H1 (cell line): Measurements from ENCODE around the gene DEAF1. TPM values are rescaled to one million over a fixed set of nuclear protein-coding genes. Genes with fewer than 3 reads are reported as not detected.

Experiments used
- CTCF ChIA-PET: fragments of 300-600 bp; sonication (Branson Sonifier 250); formaldehyde crosslinking; loops from one replicate; lab custom pipeline; 2021; ENCODE audit not compliant: partially characterized antibody; lab: Charles Lee
- POLR2A ChIA-PET: fragments of 300-600 bp; sonication (Branson Sonifier 250); formaldehyde crosslinking; loops from one replicate; lab custom pipeline; 2021; ENCODE audit warnings: inconsistent platforms; ENCODE audit not compliant: partially characterized antibody; lab: Charles Lee
- DNase-seq, 2 experiments: peaks; one replicate each; pipeline versions ENCODE4 v3.0.0 to v3.0.0-alpha.2; 2010 to 2022; ENCODE audit warnings: low spot score in 2 of 2, low read depth in 1 of 2, mixed read lengths in 1 of 2
- FAIRE-seq: peaks from 2 replicates; lab custom pipeline; 2011; peaks lifted over from hg19 to GRCh38; lab: Jason Lieb, UNC
- H2AFZ ChIP-seq: 2 replicates; pipeline ENCODE4 v1.8.1; 2012; ENCODE audit warnings: low read length, inconsistent platforms
- H2AK5ac ChIP-seq: 2 replicates; pipeline ENCODE4 v1.6.1; 2013; ENCODE audit warnings: low read depth, low read length
- H2BK120ac ChIP-seq: replicated peaks from 2 replicates; pipeline ENCODE3; 2013; ENCODE audit warnings: low read depth, low read length, inconsistent platforms
- H2BK12ac ChIP-seq: 2 replicates; pipeline ENCODE4 v1.6.1; 2013; ENCODE audit warnings: low read depth, low read length
- H2BK15ac ChIP-seq: 2 replicates; pipeline ENCODE4 v1.6.1; 2013; ENCODE audit warnings: low read length
- H2BK20ac ChIP-seq: 2 replicates; pipeline ENCODE4 v1.6.1; 2013; ENCODE audit warnings: low read length
- H2BK5ac ChIP-seq: 2 replicates; pipeline ENCODE4 v1.6.1; 2013; ENCODE audit warnings: low read depth, low read length
- H3K14ac ChIP-seq: 2 replicates; pipeline ENCODE4 v1.6.1; 2013; ENCODE audit warnings: inconsistent platforms; ENCODE audit not compliant: insufficient read length
- H3K18ac ChIP-seq: 2 replicates; pipeline ENCODE4 v1.6.1; 2013; ENCODE audit warnings: low read length; ENCODE audit errors: extremely low read depth
- H3K23ac ChIP-seq: 2 replicates; pipeline ENCODE4 v1.6.1; 2013; ENCODE audit warnings: inconsistent platforms; ENCODE audit not compliant: insufficient read length
- H3K23me2 ChIP-seq: 2 replicates; pipeline ENCODE4 v1.6.1; 2013; ENCODE audit warnings: low read depth, low read length
- H3K27ac ChIP-seq: 2 replicates; pipeline ENCODE4 v1.6.1; 2011; ENCODE audit warnings: low read depth, low read length, inconsistent platforms
- H3K27me3 ChIP-seq, 4 experiments: replicated peaks in 1 of 4; 1 replicate in 1 of 4; 2 replicates in 3 of 4; pipeline versions ENCODE4 v1.6.1 to v1.8.1; 2011 to 2013; ENCODE audit warnings: low read length in 3 of 4, mild to moderate bottlenecking in 3 of 4, inconsistent platforms in 2 of 4, mixed read lengths in 2 of 4, moderate library complexity in 1 of 4; ENCODE audit not compliant: control insufficient read depth in 3 of 4, insufficient read depth in 3 of 4; ENCODE audit errors: extremely low read depth in 1 of 4
- H3K36me3 ChIP-seq, 4 experiments: 2 replicates each; pipeline versions ENCODE4 v1.6.1 to v1.8.1; 2011 to 2013; ENCODE audit warnings: mild to moderate bottlenecking in 4 of 4, low read length in 3 of 4, moderate library complexity in 2 of 4, control low read depth in 1 of 4, inconsistent platforms in 1 of 4; ENCODE audit not compliant: insufficient read depth in 4 of 4, control insufficient read depth in 2 of 4
- H3K4ac ChIP-seq: replicated peaks from 2 replicates; pipeline ENCODE3; 2013; ENCODE audit warnings: low read length, low read depth, mixed read lengths, inconsistent platforms; ENCODE audit not compliant: insufficient read length
- H3K4me1 ChIP-seq, 4 experiments: replicated peaks in 1 of 4; 1 replicate in 1 of 4; 2 replicates in 3 of 4; pipeline versions ENCODE4 v1.6.1 to v1.8.1; 2011 to 2013; ENCODE audit warnings: low read length in 3 of 4, inconsistent platforms in 2 of 4, mixed read lengths in 1 of 4; ENCODE audit not compliant: insufficient read depth in 4 of 4, control insufficient read depth in 3 of 4
- H3K4me2 ChIP-seq, 2 experiments: 2 replicates each; pipeline versions ENCODE4 v1.6.1 to v1.8.1; 2011 to 2013; ENCODE audit warnings: low read depth in 2 of 2, low read length in 2 of 2, control low read depth in 1 of 2, inconsistent platforms in 1 of 2, mild to moderate bottlenecking in 1 of 2; ENCODE audit not compliant: insufficient read depth in 1 of 2
- H3K4me3 ChIP-seq, 4 experiments: fragments of 200-600, 300-600 bp in 1 of 4; sonication (generic), shearing (Covaris generic), sonication (Bioruptor Twin) in 1 of 4; 2 replicates each; pipeline versions ENCODE4 v1.5.1 to v1.8.1; 2011 to 2016; ENCODE audit warnings: low read length in 4 of 4, low read depth in 3 of 4, control low read depth in 2 of 4, inconsistent platforms in 2 of 4, mild to moderate bottlenecking in 2 of 4, mixed read lengths in 1 of 4, moderate library complexity in 1 of 4; ENCODE audit not compliant: insufficient read depth in 2 of 4; ENCODE audit errors: extremely low read depth in 1 of 4
- H3K56ac ChIP-seq: replicated peaks from 2 replicates; pipeline ENCODE3; 2013; ENCODE audit warnings: low read depth, mild to moderate bottlenecking, mixed read lengths, low read length, inconsistent platforms; ENCODE audit not compliant: insufficient read length
- H3K79me1 ChIP-seq: 2 replicates; pipeline ENCODE4 v1.6.1; 2013; ENCODE audit warnings: low read depth, low read length, control low read depth
- H3K79me2 ChIP-seq, 2 experiments: 2 replicates each; pipeline versions ENCODE4 v1.6.1 to v1.8.1; 2012 to 2013; ENCODE audit warnings: low read length in 2 of 2, mild to moderate bottlenecking in 2 of 2, inconsistent platforms in 1 of 2; ENCODE audit not compliant: insufficient read depth in 2 of 2, control insufficient read depth in 1 of 2
- H3K9ac ChIP-seq, 4 experiments: replicated peaks in 1 of 4; 1 replicate in 1 of 4; 2 replicates in 3 of 4; pipeline versions ENCODE4 v1.6.1 to v1.8.1; 2011 to 2013; ENCODE audit warnings: low read depth in 3 of 4, low read length in 3 of 4, control low read depth in 2 of 4, mild to moderate bottlenecking in 2 of 4, moderate library complexity in 2 of 4, inconsistent platforms in 1 of 4; ENCODE audit errors: extremely low read depth in 1 of 4
- H3K9me3 ChIP-seq, 2 experiments: 2 replicates each; pipeline versions ENCODE4 v1.6.1 to v1.8.1; 2012 to 2013; ENCODE audit warnings: mild to moderate bottlenecking in 2 of 2, moderate library complexity in 2 of 2, control low read depth in 1 of 2, inconsistent platforms in 1 of 2, low read depth in 1 of 2, low read length in 1 of 2, mixed read lengths in 1 of 2; ENCODE audit not compliant: insufficient read depth in 2 of 2
- H4K20me1 ChIP-seq, 2 experiments: replicated peaks in 1 of 2; 2 replicates each; pipeline versions ENCODE3 to v1.8.1; 2011 to 2013; ENCODE audit warnings: inconsistent platforms in 2 of 2, low read length in 2 of 2, mild to moderate bottlenecking in 1 of 2; ENCODE audit not compliant: insufficient read depth in 2 of 2, control insufficient read depth in 1 of 2
- H4K5ac ChIP-seq: 2 replicates; pipeline ENCODE4 v1.6.1; 2013; ENCODE audit warnings: low read length, low read depth, mixed read lengths, inconsistent platforms; ENCODE audit not compliant: insufficient read length
- H4K8ac ChIP-seq: 2 replicates; pipeline ENCODE4 v1.8.0; 2013; ENCODE audit warnings: mild to moderate bottlenecking, moderate library complexity, low read length, inconsistent platforms; ENCODE audit not compliant: insufficient read depth; ENCODE audit errors: extremely low read depth
- H4K91ac ChIP-seq: replicated peaks from 2 replicates; pipeline ENCODE3; 2013; ENCODE audit warnings: low read length, mixed read lengths, inconsistent platforms; ENCODE audit not compliant: insufficient read length
- ASH2L ChIP-seq: fragments of 200-600, 300-600 bp; sonication (generic); IDR thresholded peaks from one replicate; pipeline ENCODE4 v1.7.1; 2017; ENCODE audit warnings: low read length
- CEBPB ChIP-seq: IDR thresholded peaks from 2 replicates; pipeline ENCODE4 v1.6.1; 2012; ENCODE audit warnings: low read depth, low read length
- CTCF ChIP-seq, 3 experiments: IDR thresholded peaks; 1 replicate in 2 of 3; 2 replicates in 1 of 3; pipeline versions ENCODE4 v1.5.1 to v1.6.1; 2011; ENCODE audit warnings: low read length in 3 of 3, mild to moderate bottlenecking in 3 of 3, inconsistent platforms in 2 of 3, low read depth in 1 of 3, moderate library complexity in 1 of 3; ENCODE audit not compliant: insufficient read depth in 1 of 3; ENCODE audit errors: control extremely low read depth in 1 of 3
- JUND ChIP-seq: IDR thresholded peaks from 2 replicates; pipeline ENCODE4 v1.6.1; 2011; ENCODE audit warnings: mild to moderate bottlenecking, improper control_type of control experiment, low read length
- KDM4A ChIP-seq: IDR thresholded peaks from one replicate; pipeline ENCODE4 v1.7.1; 2012; ENCODE audit warnings: low read depth, mild to moderate bottlenecking, moderate library complexity, low read length, inconsistent platforms; ENCODE audit not compliant: severe bottlenecking
- POLR2A ChIP-seq, 2 experiments: IDR thresholded peaks; 1 replicate in 1 of 2; 2 replicates in 1 of 2; pipeline ENCODE4 v1.6.1; 2011; ENCODE audit warnings: low read depth in 2 of 2, low read length in 2 of 2, mild to moderate bottlenecking in 2 of 2; ENCODE audit errors: control extremely low read depth in 1 of 2
- RBBP5 ChIP-seq: IDR thresholded peaks from 2 replicates; pipeline ENCODE4 v1.7.1; 2012; ENCODE audit warnings: low read depth, mild to moderate bottlenecking, inconsistent platforms, low read length, moderate library complexity, borderline replicate concordance
- WGBS, 2 experiments: shearing (Covaris generic) in 1 of 2; methylation state at CpG; one replicate each; pipeline versions ENCODE4 v1.1.6 to v1.1.7; 2013 to 2015; ENCODE audit warnings: low lambda C conversion rate in 2 of 2, mixed read lengths in 2 of 2, inconsistent platforms in 1 of 2, low coverage in 1 of 2, missing lambda C conversion rate in 1 of 2; ENCODE audit not compliant: insufficient replicate concordance in 2 of 2, insufficient coverage in 1 of 2, insufficient read length in 1 of 2; ENCODE audit errors: extremely low coverage in 1 of 2, missing lambda C conversion rate in 1 of 2; 5-methylcytosine and 5-hydroxymethylcytosine counted together
- polyA plus RNA-seq, 7 experiments: library from polyadenylated mRNA; depleted of rRNA in 3 of 7; stranded (reverse) in 5 of 7; unstranded in 2 of 7; fragments of >200 nt in 5 of 7; fragments of 200-250 nt in 2 of 7; gene quantifications; 1 replicate in 5 of 7; 2 replicates in 1 of 7; 4 replicates in 1 of 7; pipeline versions ENCODE4 v1.2.1 to v1.2.3, GENCODE V29; 2011 to 2013; ENCODE audit warnings: missing spikeins in 2 of 7, mixed read lengths in 2 of 7
- total RNA-seq: library from RNA; stranded (reverse); fragmentation: NEBNext Ultra II Directional; extraction: Animal tissue kit (Norgen Biotek cat#: 25700); gene quantifications from 2 replicates; pipeline ENCODE4 v1.2.1, GENCODE V29; 2021

DEAF1 gene
- total and polyA plus RNA-seq, 2 of the 8 experiments (the other 6 are each of a cell fraction or from before 2014, with no cell fraction given): 47.3 to 58.4 TPM

GRCh38 chr11:695538-696248 lies 671 bp upstream of the DEAF1 start, which contains the start of gene TMEM80:
TSS of gene TMEM80 (plus strand) at chr11:695816. CDS start at chr11:695828, 12 bp downstream.
- Histone ChIP-seq H3K23ac (no peak within 1 kb of the TSS), H2BK12ac (peak within 1 kb of the TSS; percentile 92; the same call in 1 of the 2 replicates), H3K4me2 (peak within 1 kb of the TSS; percentile 33 to 65), H3K79me1 (peaks cover 7% of the 10 kb centered on the region; the same call in 1 of the 2 replicates), H3K4me3 (peak within 1 kb of the TSS; percentile 62 to 92 (median 77)), H2AK5ac (peak within 1 kb of the TSS; percentile 34; the same call in 1 of the 2 replicates), H4K91ac (peak within 1 kb of the TSS; percentile 99), H3K36me3 (peaks cover 0 to 3% (median 0%) of the 10 kb centered on the region in 4 experiments; a peak in 1 of 8 replicates), H3K4ac (peak within 1 kb of the TSS; percentile 98), H3K27me3 (no peaks in the 10 kb centered on the region), H2BK20ac (no peak within 1 kb of the TSS), H3K9me3 (peaks cover 0 to 2% of the 10 kb centered on the region in 2 experiments; a peak in 1 of 4 replicates), H2BK120ac (peak within 1 kb of the TSS; percentile 18), H3K56ac (peak within 1 kb of the TSS; percentile 98), H2BK15ac (no peak within 1 kb of the TSS; the same call in 1 of the 2 replicates), H3K27ac (peak within 1 kb of the TSS; percentile 97), H3K14ac (no peak within 1 kb of the TSS), H2BK5ac (peak within 1 kb of the TSS; percentile 99), H3K18ac (peak within 1 kb of the TSS; percentile 100), H4K5ac (peak within 1 kb of the TSS; percentile 99), H3K23me2 (peaks cover 7% of the 10 kb centered on the region; the same call in 1 of the 2 replicates), H3K4me1 (peaks cover 0 to 28% (median 11%) of the 10 kb centered on the region in 4 experiments; a peak in 6 of 7 replicates), H4K20me1 (peaks cover 9 to 10% of the 10 kb centered on the region in 2 experiments), H2AFZ (no peak within 1 kb of the TSS; the same call in 1 of the 2 replicates), H3K79me2 (peaks cover 5 to 33% of the 10 kb centered on the region in 2 experiments; a peak in 3 of 4 replicates), H3K9ac (peak within 1 kb of the TSS; percentile 94 to 98 (median 98)), H4K8ac (peak within 1 kb of the TSS; percentile 99)
- WGBS, 2 experiments: 1% methylated on average over 73 of the region's 101 CpGs; no CpG with 5 or more reads in 1 of the 2 experiments
- ChIA-PET CTCF (interaction anchor here (0.7 to 4.9 kb wide), 10 partner anchors 10 to 69 kb away, joined by 3 to 37 read pairs (median 6); partner anchors contain the start of gene EPS8L2), POLR2A (interaction anchor here (1.0 to 3.2 kb wide), 11 partner anchors 9 to 124 kb away, joined by 3 to 16 read pairs (median 9); partner anchors contain the start of genes PNPLA2 and TALDO1)
- no peak for FAIRE-seq
- peak; percentile 91 to 99 for DNase-seq
- TF ChIP-seq JUND: no peak
- TF ChIP-seq CTCF (IDR thresholded peaks at IDR 0.05; ENCODE audit: control extremely low read depth in 1 of 3, insufficient read depth in 1 of 3, low read depth in 1 of 3, low read length in 3 of 3): 0 out of 4 replicates have a peak, but pooled peaks of 1 of the 3 experiments have one; percentile 0
- TF ChIP-seq POLR2A (IDR thresholded peaks at IDR 0.05; ENCODE audit: control extremely low read depth in 1 of 2, low read depth in 2 of 2, low read length in 2 of 2): peak in 1 of 2 experiments; percentile 59; a peak in 1 of 3 replicates
- TF ChIP-seq ASH2L: peak; percentile 76
- TF ChIP-seq KDM4A: peak; percentile 29
- no peak for TF ChIP-seq CEBPB
- TF ChIP-seq RBBP5: peak; percentile 72; the same call in 1 of the 2 replicates
